ENCODE data around the gene ZSCAN2.
"Not testable (repeated sequence)": the region's sequence is repeated elsewhere in the genome, so short reads cannot be mapped to it uniquely, and the experiment has no call there.

ZSCAN2 gene

DNA sequence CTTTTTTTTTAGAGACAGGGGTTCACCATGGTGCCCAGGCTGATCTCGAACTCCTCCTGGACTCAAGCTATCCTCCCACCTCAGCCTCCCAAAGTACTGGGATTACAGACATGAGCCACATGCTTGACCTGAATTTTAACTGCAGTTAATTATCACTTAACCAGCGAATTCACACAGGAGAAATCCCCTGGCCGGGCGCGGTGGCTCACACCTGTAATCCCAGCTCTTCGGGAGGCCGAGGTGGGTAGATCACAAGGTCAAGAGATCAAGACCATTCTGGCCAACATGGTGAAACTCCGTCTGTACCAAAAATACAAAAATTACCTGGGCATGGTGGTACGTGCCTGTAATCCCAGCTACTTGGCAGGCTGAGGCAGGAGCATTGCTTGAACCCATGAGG is 41.1 kb downstream of the ZSCAN2 start:
- DNase-seq (ENCODE audit: low spot score), result not testable (repeated sequence)

DNA sequence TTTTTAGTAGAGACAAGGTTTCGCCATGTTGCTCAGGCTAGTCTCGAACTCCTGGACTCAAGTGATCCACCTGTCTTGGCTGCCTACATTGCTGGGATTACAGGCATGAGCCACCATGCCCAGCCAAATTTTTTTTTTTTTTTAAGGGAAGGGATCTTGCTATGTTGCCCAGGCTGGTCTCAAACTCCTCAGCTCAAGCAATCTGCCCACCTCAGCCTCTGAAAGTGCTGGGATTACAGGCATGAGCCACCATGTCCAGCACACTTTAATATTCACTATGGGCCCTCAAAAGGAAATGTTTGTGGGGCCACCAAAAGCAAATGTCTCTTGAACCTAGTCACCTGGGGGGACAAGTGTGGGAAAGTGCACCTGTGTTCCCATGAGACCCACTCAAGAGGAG is 41.8 kb downstream of the ZSCAN2 start:
- not testable (repeated sequence) for DNase-seq (ENCODE audit: low spot score)

DNA sequence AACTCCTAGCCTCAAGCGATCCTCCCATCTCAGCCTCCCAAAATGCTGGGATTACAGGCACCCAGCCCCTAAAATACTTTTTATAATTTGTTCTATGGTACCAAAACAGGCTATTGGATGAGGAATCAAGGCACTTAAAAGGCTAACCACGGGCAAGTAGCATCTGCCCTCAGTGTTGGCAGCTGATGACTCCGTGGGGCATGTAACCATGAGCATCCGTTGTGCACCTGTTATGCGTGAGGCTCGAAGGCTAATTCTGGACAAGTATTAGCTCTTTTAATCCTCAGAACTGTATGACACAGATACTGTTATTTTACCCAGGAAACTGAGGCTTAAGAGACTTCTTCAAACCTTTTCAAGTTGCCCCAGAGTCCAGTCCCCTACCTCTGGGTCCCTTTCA is 43.0 kb downstream of the ZSCAN2 start:
- DNase-seq (ENCODE audit: low spot score), result no peak

DNA sequence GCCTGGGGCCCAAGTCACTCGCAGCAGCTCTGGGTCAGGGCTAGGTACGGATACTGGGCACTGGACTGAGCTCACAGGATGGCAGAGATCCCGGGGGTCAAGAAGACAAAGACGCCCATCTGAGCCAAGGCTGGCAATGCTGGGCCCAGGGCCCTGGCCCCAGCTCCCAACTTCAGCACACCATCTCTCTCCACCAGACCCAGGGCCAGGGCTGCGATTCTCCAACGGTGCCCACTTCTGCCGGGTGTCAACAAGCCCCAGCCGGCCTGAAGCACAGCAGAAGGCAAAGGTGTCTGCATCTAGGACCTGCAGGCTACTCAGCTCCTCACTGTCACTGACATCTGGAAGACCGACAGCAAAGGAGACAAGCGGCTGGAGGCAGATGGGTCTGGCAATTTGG is 44.7 kb downstream of the ZSCAN2 start:
- DNase-seq (ENCODE audit: low spot score), result no peak

DNA sequence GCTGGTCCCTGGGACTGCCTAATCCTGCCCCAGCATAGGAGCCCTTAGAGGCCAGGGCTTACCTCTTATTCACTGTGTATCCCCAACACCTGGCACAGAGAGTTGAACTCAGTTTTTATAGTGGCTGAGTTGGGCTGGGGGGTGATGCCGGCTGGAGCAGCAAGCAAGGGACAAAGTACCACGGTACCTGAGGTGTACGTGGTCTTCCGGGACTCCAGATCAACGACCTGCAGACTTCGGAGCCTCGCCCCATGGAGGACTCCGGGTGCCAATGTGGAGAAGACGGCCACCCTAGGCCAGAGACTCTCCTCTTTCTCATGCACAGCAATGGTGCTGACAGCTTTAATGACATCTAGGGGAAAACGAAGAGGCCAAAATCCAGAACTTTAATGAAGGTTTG is 45.2 kb downstream of the ZSCAN2 start:
- no peak for DNase-seq (ENCODE audit: low spot score)

DNA sequence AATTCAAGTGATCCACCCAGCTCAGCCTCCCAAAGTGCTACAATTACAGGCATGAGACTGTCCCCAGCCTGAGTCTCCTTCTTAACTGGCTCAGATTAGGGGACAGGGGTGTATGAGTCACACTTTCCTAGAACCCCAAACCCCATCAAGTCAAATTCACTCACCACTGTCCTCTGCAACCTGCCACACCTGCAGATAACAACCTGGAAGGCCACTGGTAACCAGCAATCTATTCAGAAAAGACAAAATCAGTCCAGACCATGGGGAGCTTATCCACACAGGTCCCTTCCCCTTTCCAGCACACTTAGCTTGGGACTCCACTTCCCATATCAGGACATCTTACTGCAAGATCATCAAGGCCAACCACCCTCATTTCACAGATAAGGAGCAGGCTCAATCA is 46.9 kb downstream of the ZSCAN2 start:
- DNase-seq (ENCODE audit: low spot score), result no peak

DNA sequence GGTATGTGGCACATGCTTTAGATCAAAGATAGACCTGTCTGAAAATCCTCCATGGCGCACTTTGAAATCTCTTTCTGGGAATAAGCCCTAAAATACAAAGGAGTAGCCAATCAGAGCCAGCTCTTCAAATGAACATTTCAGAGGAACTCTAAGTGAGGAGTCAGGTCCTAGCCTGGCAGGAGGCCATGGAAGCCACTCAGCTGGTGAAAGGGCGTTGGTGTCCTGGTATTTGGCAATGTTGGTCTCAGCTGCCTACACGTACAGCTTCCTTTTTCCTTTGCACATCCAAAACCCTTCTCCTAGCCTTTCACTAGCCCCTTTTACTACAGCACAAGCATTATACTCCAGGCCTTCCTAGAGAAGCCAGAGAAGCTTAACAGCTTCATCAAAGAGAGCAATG is 47.7 kb downstream of the ZSCAN2 start:
- no peak for DNase-seq (ENCODE audit: low spot score)

DNA sequence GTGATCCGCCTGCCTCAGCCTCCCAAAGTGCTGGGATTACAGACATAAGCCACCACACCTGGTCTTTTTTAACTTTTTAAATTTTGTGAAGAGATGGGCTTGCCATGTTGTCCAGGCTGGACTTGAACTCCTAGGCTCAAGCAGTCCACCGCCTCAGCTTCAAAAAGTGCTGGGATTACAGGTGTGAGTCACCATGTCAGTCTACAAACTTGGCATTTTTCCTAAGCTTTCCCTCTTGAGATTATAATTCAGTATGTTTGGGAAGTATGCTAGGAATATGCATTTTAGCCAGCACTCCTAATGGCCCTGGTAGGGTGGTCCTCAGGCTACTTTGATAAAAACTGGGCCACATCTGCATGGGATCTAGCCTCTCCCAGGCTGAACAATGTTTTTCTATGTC is 48.9 kb downstream of the ZSCAN2 start:
- no peak for DNase-seq (ENCODE audit: low spot score)

DNA sequence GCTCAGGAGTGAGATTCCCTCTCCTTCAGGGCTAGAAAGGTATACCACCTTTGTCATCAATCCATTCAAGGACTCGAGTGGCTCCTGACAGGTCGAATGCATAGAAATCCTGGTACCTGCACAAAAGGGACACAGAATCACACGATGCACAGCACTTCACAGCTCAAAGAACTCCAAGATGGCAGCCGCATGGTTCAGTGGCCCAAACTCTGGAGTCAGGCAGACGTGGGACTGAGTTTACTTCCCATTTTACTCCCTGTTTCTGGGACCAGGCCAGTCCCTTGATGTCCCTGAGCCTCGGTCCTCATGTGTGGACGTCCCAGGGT is 52.7 kb downstream of the ZSCAN2 start:
- no peak for DNase-seq (ENCODE audit: low spot score)

DNA sequence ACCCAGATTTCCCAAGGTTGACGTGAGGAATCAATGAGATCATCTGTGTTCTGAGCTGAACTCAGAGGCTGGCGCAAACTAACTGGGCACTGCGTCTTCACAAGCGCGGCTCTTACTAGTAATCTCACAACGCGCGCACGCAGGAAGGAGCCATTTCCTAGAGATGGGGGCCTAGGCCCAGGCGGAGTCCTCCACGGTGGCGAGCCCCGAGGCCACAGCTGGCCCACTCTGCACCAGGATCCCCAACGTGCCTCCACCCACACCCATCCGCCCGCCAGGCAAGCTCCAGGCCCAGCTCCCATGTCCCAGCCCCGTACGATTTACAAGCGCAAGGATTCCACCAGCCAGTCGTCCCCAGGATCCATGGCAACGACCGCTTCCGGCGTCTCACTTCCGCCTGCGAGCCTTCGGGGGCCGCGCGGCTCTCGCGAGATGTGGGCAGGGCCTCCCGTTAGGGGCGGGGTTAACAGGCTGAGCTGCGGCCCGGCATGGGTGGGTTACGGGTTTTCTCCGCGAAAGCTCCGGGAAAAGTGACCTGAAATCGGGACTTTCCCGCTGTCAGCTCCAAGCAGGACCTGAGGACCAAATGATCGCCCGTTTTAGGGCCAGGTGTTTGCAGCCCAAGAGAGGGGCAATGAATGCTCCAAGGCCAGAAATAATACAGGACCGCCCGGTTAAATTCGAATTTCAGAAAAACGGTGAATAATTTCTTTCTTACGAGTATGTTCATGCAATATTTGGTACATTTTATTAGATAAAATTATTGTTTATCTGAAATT is 53.3 kb downstream of the ZSCAN2 start, which contains the start of gene WDR73:
TSS of gene WDR73 (minus strand) at position 374 of the 779 bp plus-strand sequence. CDS start at position 365, 9 bp downstream.
- peak; percentile 98 for DNase-seq (ENCODE audit: low spot score)

DNA sequence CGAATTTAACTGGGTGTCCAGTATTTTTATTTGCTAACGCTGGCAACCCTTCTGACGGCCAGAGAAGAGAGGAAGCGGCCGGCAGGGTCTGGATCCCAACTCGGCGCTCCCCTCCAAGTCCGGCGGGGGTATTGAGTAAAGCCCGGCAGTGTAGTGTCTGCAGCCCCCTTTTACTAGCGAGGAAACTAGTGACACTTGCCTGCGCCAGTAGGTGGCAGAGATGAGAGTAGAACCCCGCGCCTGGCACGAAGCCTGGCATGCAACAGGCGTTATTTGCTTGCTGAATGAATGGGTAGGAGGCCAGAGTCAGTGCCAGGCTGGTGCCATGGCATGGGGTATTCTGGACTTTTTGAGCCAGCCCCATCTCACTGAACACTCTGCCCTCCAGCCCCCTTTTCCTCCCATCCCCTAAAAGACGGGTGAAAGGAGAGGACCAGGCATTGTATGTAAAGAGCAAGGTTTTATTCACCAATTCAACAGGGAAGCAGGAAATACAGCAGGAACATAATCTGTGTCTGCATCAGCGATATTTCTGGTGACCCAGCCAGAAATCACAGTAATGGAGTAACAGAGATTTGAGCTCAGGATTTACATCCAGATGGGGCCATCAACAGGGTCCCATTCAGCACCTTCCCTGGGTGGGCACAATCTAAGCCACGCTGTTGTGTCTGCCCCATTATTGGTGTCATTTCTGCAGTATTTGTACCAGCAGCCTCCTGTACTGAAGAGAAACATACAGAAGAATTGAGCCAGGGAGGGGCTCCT is 54.1 kb downstream of the ZSCAN2 start:
- DNase-seq (ENCODE audit: low spot score), result peak; percentile 90

DNA sequence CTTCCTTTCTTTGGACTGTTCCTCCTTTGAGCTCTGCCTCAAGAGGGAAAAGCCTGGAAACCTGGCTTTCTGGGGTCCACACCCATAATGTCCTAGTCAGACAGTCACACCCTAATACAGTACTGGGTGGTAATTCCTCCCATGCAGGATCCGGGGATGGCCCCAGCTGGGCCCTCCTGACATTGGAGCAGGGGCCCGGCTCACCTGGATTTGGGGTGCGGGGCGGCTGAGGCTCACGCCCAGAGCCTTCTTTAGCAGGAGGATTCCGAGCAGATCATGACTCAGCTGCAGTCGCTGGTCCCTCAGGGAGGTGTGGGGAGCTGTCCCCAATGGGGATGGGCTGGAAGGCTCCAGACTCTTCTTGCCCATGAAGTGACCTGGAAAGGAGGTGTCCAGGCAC is 56.2 kb downstream of the ZSCAN2 start:
- no peak for DNase-seq (ENCODE audit: low spot score)

DNA sequence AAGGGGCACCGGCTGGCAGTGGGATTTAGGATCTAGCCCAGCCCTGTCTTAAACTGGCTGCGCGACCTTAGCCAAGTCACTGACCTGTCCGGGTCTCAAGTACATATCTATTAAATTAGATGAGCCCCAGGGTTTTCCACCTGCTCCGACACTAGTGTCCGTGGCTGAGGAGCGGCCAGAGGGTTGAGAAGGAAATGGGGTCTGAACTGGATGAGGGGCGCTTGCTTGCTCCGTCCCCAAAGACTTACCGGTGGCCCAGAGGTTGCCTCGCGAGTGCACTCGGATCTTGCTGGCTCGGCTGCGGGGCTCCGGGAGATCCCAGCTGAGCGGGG is 56.9 kb downstream of the ZSCAN2 start:
- no peak for DNase-seq (ENCODE audit: low spot score)

DNA sequence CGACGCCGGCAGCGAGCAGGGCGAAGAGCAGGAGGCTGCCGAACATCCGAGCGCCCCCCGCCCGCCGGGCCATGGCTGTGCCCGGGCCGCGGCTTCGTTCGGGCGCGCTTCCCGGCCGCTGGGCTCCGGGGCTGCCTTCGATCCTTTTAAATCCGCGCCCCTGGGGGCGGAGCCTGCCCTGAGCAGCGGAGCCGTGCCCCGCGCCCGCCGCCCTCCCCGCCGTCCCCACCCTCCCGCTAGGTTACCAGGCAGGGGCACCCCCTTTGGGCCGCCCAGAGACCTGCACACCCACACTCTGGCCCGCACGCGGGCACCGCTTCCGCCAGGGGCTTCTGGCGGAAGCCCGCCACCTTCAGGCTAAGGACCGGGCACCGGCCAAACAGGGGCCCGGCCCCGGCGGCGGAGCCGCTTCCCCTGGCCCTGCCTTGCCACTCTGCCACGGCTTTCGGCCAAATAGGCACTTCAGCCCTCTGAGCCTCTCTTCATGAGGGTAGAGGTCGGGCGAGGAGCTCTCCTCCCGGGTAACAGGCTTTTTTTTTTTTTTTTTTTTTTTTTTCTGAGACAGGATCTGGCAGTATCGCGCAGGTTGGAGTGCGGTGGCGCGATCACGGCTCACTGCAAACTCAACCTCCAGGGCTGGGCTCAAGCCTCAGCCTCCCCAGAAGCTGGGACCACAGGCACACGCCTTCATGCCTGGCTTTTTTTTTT is 57.4 kb downstream of the ZSCAN2 start, which contains the start of gene NMB:
TSS of gene NMB (minus strand) at position 120 of the 708 bp plus-strand sequence. CDS start at position 73, 47 bp downstream.
- peak; percentile 47 for DNase-seq (ENCODE audit: low spot score)

DNA sequence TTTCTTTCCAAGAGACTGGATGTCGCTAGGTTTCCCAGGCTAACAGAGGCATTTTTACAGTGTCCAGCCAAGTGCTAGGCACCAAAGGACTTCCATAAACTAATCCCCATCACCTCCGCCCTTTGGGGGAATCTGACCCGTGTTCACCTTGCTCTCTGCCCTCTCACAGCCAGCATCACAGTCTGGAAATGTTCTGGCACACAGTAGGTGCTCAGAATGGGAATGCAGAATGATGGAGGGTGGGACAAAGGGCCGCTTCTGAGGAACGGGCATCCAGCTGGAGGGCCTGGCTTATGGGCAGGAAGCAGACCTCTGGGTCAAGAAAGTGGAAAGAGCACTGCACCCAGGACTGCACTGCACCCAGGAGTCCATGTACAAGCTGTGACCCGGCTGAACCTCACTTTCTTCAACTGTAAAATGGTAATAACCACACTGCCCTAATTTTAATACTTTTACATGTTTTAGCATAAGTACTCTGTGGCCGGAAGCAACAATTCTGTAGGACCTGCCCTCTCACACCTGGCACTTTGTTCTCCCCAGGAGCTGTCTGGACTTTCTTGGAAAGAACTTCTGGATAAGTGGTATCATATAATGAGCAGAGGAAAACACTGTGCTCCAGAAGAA is 58.1 kb downstream of the ZSCAN2 start:
- DNase-seq (ENCODE audit: low spot score), result no peak

DNA sequence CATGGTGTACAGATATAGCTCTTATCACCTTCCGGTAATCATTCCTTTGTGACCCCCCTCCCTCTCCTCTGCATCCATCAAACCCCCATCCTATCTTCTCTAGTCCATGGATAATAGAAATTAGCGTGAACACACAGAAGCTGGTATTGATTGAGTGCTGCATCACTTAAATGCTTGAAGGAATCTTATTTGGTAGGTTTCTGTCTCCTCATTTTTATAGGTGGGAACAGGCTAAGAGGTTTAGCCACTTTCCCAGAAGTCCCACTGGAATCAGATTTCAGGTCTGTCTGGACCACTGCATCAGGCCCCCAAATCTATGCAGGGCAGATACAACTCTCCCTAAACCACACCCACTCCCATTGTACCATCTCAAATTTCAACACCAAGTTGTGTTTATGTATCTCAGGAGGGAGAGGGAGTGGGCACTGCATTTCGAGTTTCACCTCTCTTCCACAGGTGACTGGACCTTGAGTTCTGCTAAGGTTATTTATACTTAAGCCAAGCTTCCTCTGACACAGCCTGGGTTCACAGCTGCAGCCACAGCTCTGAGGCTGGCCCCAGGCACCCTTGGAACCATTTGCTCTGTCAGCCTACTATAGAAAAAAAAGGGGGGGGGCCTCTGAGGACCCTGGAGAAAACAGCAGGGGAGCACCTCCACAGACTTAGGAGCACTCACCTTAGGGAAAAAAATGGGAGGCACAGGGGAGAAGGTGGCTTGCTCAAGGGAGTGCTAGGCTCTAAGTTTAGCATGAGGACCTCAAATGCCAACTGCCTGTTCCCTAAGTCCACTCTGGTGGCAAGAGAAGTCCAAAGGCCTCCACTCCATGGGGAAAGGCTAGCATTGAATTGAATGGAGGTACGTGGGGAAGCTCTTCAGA is 59.3 kb downstream of the ZSCAN2 start:
- DNase-seq (ENCODE audit: low spot score), result no peak

DNA sequence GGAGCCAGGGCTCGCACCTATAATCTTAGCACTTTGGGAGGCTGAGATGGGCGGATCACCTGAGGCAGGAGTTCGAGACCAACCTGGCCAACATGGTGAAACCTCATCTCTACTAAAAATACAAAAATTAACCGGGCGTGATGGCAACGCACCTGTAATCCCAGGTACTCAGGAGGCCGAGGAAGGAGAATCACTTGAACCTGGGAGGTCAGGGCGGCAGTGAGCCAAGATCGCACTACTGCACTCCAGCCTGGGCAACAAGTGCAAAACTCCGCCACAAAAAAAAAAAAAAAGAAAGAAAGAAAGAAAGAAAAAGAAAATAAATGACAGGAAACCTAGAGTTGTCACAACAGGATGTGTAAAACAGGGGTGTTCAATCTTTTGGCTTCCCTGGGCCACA is 60.2 kb downstream of the ZSCAN2 start:
- DNase-seq (ENCODE audit: low spot score), result no peak

DNA sequence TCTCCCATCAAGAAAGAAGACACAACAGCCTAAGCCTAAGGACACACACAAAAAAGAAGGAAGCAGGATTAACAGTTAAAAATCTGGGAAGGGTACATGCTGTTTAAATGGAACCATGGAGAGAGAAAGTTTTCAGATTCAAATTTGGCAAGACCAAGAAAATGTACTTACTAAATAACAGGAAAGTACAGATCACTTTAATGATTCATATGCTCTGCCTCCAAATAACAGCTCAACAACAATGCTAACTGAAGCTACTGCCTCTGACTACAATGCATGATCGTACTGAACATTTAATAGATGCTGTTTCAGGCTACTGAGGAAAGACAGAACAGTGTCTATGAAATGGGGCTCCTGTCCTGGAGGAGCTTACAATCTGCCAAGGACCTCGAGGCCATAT is 65.6 kb downstream of the ZSCAN2 start:
- DNase-seq (ENCODE audit: low spot score), result no peak

DNA sequence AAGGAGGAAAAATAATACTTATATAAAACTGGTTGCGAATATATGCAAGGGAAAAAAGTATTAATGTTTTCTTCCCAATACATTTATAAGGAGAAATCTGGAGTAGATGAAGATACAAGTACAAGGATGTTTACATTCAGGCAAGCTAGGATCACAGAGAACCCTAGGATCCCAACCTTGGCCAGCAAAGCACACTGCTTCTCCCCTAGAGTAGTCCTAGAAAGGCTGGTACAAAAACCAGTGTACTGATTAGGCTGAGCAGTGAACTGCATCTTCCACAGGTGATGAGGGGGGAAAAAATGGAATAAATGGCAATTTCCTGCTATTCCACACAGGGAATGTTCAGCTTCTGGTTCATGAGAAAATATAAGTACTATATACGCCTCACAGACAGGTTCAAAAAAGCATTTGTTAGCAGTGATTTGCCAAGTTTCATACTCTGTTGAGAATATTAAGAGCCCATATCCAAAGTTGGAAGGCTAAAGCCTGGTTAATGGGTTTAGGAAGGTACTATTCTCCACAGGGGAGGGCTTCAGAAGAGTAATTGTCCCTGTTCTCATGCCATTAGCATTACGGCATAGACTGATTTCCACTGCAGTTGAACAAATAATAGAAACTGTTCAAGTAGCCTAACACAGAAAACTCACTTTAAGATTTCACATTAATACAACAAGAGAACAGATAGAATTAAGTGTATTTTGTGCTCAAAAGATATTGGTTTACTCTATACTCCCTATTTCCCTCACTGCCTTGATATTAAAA is 67.6 kb downstream of the ZSCAN2 start:
- no peak for DNase-seq (ENCODE audit: low spot score)

DNA sequence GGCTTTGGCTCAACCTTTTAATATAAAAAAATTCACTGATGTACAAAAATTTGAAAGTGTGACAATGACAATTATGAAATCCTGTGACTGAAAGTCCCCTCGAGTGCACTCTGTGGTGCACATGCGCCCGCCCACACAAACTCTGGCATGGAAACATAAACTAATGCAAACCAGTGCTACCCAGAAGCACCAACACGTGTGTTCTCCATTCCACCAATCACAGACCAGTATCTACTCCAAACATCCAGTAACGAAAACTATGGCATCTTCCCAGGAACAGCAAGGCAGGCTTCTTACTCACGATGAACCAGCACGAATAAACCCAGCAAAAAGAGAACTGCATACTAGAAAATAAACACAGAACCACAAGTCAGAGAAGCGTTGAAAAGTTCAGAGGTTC is 68.9 kb downstream of the ZSCAN2 start:
- no peak for DNase-seq (ENCODE audit: low spot score)

DNA sequence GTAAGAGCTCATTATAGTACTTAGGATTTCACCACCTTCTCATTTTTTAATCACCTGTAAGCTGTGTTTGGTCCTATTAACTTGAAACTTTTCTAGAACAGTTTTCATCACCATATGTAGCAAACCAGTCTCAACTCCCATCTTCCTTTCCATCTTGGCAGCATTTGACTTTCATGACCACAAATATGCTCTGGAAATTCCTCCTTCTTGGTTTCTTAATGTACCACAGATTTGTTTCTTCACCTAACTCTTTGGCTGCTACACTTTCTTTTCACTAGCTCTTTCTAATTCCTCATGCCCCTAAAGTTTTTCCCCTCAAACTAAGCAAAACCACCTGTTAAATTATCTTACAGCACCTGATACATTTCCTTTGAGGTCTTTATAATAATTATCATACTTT is 70.4 kb downstream of the ZSCAN2 start:
- DNase-seq (ENCODE audit: low spot score), result no peak
